Stomach (tissue), 9 donors: ENCODE results near the gene H19. TPM values are rescaled to one million over a fixed set of nuclear protein-coding genes. Genes with fewer than 3 reads are reported as not detected.
A peak's percentile ranks its signal among the peaks of the same experiment; 100 is the strongest.

Experiments
- DNase-seq, 2 donors: peaks; one replicate each; pipeline versions ENCODE4 v3.0.0 to v3.0.0-alpha.2; 2013 to 2019
- H3K27ac ChIP-seq, 5 donors: fragments of 200-600 bp in 4 of 5; sonication (generic) in 4 of 5; one replicate each; pipeline ENCODE4 v1.5.1; 2013 to 2019; ENCODE audit warnings: mild to moderate bottlenecking in 1 of 5, moderate library complexity in 1 of 5
- H3K27me3 ChIP-seq, 3 donors: fragments of 200-600 bp; sonication (generic); one replicate each; pipeline ENCODE4 v1.5.1; 2017 to 2019; ENCODE audit warnings: mixed run types in 1 of 3
- H3K36me3 ChIP-seq, 4 donors: fragments of 200-600 bp; sonication (generic); 1 replicate in 3 of 4; 2 replicates in 1 of 4; pipeline ENCODE4 v1.5.1; 2016 to 2019
- H3K4me1 ChIP-seq, 4 donors: fragments of 200-600 bp; sonication (generic); one replicate each; pipeline ENCODE4 v1.5.1; 2016 to 2019
- H3K4me3 ChIP-seq, 4 donors: fragments of 200-600 bp; sonication (generic) in 3 of 4; one replicate each; pipeline ENCODE4 v1.5.1; 2016 to 2019; ENCODE audit warnings: mild to moderate bottlenecking in 1 of 4
- H3K9me3 ChIP-seq, 4 donors: fragments of 200-600 bp; sonication (generic); one replicate each; pipeline ENCODE4 v1.5.1; 2016 to 2019
- CTCF ChIP-seq, 7 experiments: fragments of 450-650 bp in 4 of 7; fragments of 200-600 bp in 3 of 7; sonication (generic) in 3 of 7; IDR thresholded peaks; one replicate each; pipeline ENCODE4 v1.5.1; 2016 to 2019; ENCODE audit warnings: antibody characterized with exemption in 7 of 7, control low read depth in 2 of 7, mild to moderate bottlenecking in 1 of 7
- EP300 ChIP-seq: sonication (generic); formaldehyde crosslinking; IDR thresholded peaks from one replicate; pipeline ENCODE4 v1.6.1; 2017; ENCODE audit warnings: antibody characterized with exemption
- POLR2A ChIP-seq, 4 donors: fragments of 450-650 bp; IDR thresholded peaks; one replicate each; pipeline ENCODE4 v1.6.1; 2016; ENCODE audit warnings: antibody characterized with exemption in 4 of 4, control low read depth in 2 of 4, mild to moderate bottlenecking in 1 of 4, moderate library complexity in 1 of 4
- POLR2AphosphoS5 ChIP-seq, 3 donors: sonication (generic); formaldehyde crosslinking; IDR thresholded peaks; one replicate each; pipeline ENCODE4 v1.6.1; 2016; ENCODE audit warnings: antibody characterized with exemption in 3 of 3
- WGBS, 5 donors: extraction: QIAGEN DNeasy Blood & Tissue Kit in 3 of 5; methylation state at CpG; one replicate each; pipeline versions ENCODE4 v1.1.5 to v1.1.7; 2013 to 2018; 5-methylcytosine and 5-hydroxymethylcytosine counted together
- intact Hi-C: fragments of 100-400 bp; cut with DNase I; formaldehyde crosslinking; loops from one replicate; pipeline ENCODE4 v1.15.1; 2023; ENCODE audit warnings: low total_unique reads
- polyA plus RNA-seq, 3 donors: library from polyadenylated mRNA; stranded (reverse); fragments of 200-250 nt; gene quantifications; one replicate each; pipeline ENCODE4 v1.2.3, GENCODE V29; 2013
- total RNA-seq, 5 donors: library from RNA; depleted of rRNA; stranded (reverse); fragments of >200 nt; gene quantifications; one replicate each; pipeline versions ENCODE4 v1.1.0 to v1.2.3, GENCODE V29; 2014 to 2016
- donor health status: healthy with polysubstance abuse.
- donor health status: Bipolar disorder and iron deficiency.
- donor health status: healthy.

The H19 gene
- total and polyA plus RNA-seq, 8 donors = 33.3 to 2,215 (median 54.5) TPM

- Histone ChIP-seq H3K4me3 (no peak overlapping the region), H3K27ac (no peak overlapping the region), H3K9me3 (no peaks in the 10 kb centered on the region), H3K27me3 (no peaks in the 10 kb centered on the region), H3K4me1 (no peaks in the 10 kb centered on the region), H3K36me3 (no peaks in the 10 kb centered on the region)
- WGBS, 5 donors = no CpG with 5 or more reads among the region's 18 CpGs
- no peak for DNase-seq
- intact Hi-C loops = no loop called here
- TF ChIP-seq POLR2A (IDR thresholded peaks at IDR 0.05) = no peak
- TF ChIP-seq POLR2AphosphoS5 (IDR thresholded peaks at IDR 0.05) = no peak
- TF ChIP-seq CTCF (IDR thresholded peaks at IDR 0.05) = no peak
- no peak for TF ChIP-seq EP300
Observed at GRCh38 chr11:1958367-1958766, 39.3 kb downstream of the H19 start.

- WGBS, 5 donors = 0 to 89% (median 62%) methylated on average over 2 to 4 of the region's 23 CpGs; no CpG with 5 or more reads in 2 of the 5 donors
- intact Hi-C loops = no loop called here
- DNase-seq = no peak
Observed at GRCh38 chr11:1953489-1954266, 44.0 kb downstream of the H19 start.

GRCh38 chr11:1952806-1953482, 44.7 kb downstream of the H19 start:
- DNase-seq = no peak
- no CpG with 5 or more reads among the region's 29 CpGs for WGBS, 5 donors
- no peaks in the 10 kb centered on the region for H3K36me3 ChIP-seq
- no peaks in the 10 kb centered on the region for H3K4me1 ChIP-seq
- no peaks in the 10 kb centered on the region for H3K9me3 ChIP-seq
- no peaks in the 10 kb centered on the region for H3K27me3 ChIP-seq
- TF ChIP-seq EP300 = no peak
- no peak for TF ChIP-seq POLR2AphosphoS5 (IDR thresholded peaks at IDR 0.05)
- TF ChIP-seq POLR2A (IDR thresholded peaks at IDR 0.05) = no peak
- TF ChIP-seq CTCF (IDR thresholded peaks at IDR 0.05) = no peak
- no peak overlapping the region for H3K27ac ChIP-seq
- intact Hi-C loops = no loop called here
- H3K4me3 ChIP-seq = no peak overlapping the region

More at GRCh38 chr11:1953489-1954266, 44.0 kb downstream of the H19 start:
- no peak overlapping the region for H3K27ac ChIP-seq
- no peak overlapping the region for H3K4me3 ChIP-seq
- TF ChIP-seq EP300 = no peak
- TF ChIP-seq CTCF (IDR thresholded peaks at IDR 0.05) = peak in 2 of 7 experiments; percentile 13 to 16
- H3K27me3 ChIP-seq = no peaks in the 10 kb centered on the region
- H3K9me3 ChIP-seq = no peaks in the 10 kb centered on the region
- H3K4me1 ChIP-seq = no peaks in the 10 kb centered on the region
- H3K36me3 ChIP-seq = no peaks in the 10 kb centered on the region

GRCh38 chr11:1949922-1950321, 47.7 kb downstream of the H19 start:
- Histone ChIP-seq H3K27ac (no peak overlapping the region), H3K36me3 (no peaks in the 10 kb centered on the region), H3K9me3 (no peaks in the 10 kb centered on the region), H3K4me3 (no peak overlapping the region), H3K4me1 (no peaks in the 10 kb centered on the region), H3K27me3 (no peaks in the 10 kb centered on the region)
- intact Hi-C loops = no loop called here
- no CpG with 5 or more reads among the region's 15 CpGs for WGBS, 5 donors
- DNase-seq = no peak
- TF ChIP-seq POLR2AphosphoS5 (IDR thresholded peaks at IDR 0.05) (no peak), EP300 (no peak), POLR2A (IDR thresholded peaks at IDR 0.05) (no peak), CTCF (IDR thresholded peaks at IDR 0.05) (no peak)
